Lung (tissue), 12 donors: ENCODE results near the gene ALPG. TPM values are rescaled to one million over a fixed set of nuclear protein-coding genes. Genes with fewer than 3 reads are reported as not detected.
"Not testable (repeated sequence)": the region's sequence is repeated elsewhere in the genome, so short reads cannot be mapped to it uniquely, and the experiment has no call there.

ENCODE experiments used
- ATAC-seq: fragments of 200-7000 bp; cut with Tn5 transposase; one replicate; pipeline ENCODE4 v1.9.1; 2020; ENCODE audit warnings: moderate number of reproducible peaks; ENCODE audit not compliant: insufficient read depth, low FRiP score
- DNase-seq, 3 donors: peaks; one replicate each; pipeline ENCODE4 v3.0.0-alpha.2; 2013 to 2017
- H3K27ac ChIP-seq, 2 donors: one replicate each; pipeline ENCODE4 v1.5.1; 2013; ENCODE audit warnings: mild to moderate bottlenecking in 2 of 2, moderate library complexity in 2 of 2, control low read depth in 1 of 2, inconsistent platforms in 1 of 2, low read depth in 1 of 2, low read length in 1 of 2
- H3K27me3 ChIP-seq, 3 donors: one replicate each; pipeline ENCODE4 v1.5.1; 2013; ENCODE audit warnings: low read length in 2 of 3; ENCODE audit not compliant: control insufficient read depth in 3 of 3, insufficient read depth in 3 of 3
- H3K36me3 ChIP-seq, 4 donors: one replicate each; pipeline ENCODE4 v1.5.1; 2013; ENCODE audit warnings: low read length in 4 of 4, mild to moderate bottlenecking in 1 of 4, moderate library complexity in 1 of 4; ENCODE audit not compliant: control insufficient read depth in 4 of 4, insufficient read depth in 4 of 4
- H3K4me1 ChIP-seq, 5 donors: one replicate each; pipeline ENCODE4 v1.5.1; 2013; ENCODE audit warnings: low read length in 5 of 5, mild to moderate bottlenecking in 2 of 5, moderate library complexity in 1 of 5; ENCODE audit not compliant: control insufficient read depth in 5 of 5, insufficient read depth in 5 of 5
- H3K4me3 ChIP-seq: one replicate; pipeline ENCODE4 v1.5.1; 2013; ENCODE audit warnings: mild to moderate bottlenecking, control low read depth, moderate library complexity
- H3K9ac ChIP-seq, 2 donors: one replicate each; pipeline ENCODE4 v1.5.1; 2013; ENCODE audit warnings: low read length in 2 of 2, control low read depth in 1 of 2; ENCODE audit not compliant: insufficient read depth in 1 of 2
- H3K9me3 ChIP-seq, 4 donors: one replicate each; pipeline ENCODE4 v1.5.1; 2013; ENCODE audit warnings: low read length in 3 of 4, mild to moderate bottlenecking in 1 of 4, moderate library complexity in 1 of 4; ENCODE audit not compliant: control insufficient read depth in 4 of 4, insufficient read depth in 3 of 4
- WGBS, 2 donors: extraction: QIAGEN DNeasy Blood & Tissue Kit; methylation state at CpG; one replicate each; pipeline ENCODE4 v1.1.7; 2013; 5-methylcytosine and 5-hydroxymethylcytosine counted together
- polyA plus RNA-seq, 2 donors: library from polyadenylated mRNA; stranded (reverse); fragments of 200-250 nt; gene quantifications; one replicate each; pipeline ENCODE4 v1.2.1, GENCODE V29; 2013
- total RNA-seq, 2 donors: library from RNA; depleted of rRNA in 1 of 2; stranded (reverse); fragments of >200 nt in 1 of 2; gene quantifications; one replicate each; pipeline ENCODE4 v1.2.1, GENCODE V29; 2014 to 2021
- TF ChIP-seq, protein P1 (sequence below): IDR thresholded peaks from 2 replicates; pipeline ENCODE4 v1.5.1; 2012; ENCODE audit warnings: mild to moderate bottlenecking; ENCODE audit errors: control extremely low read depth, extremely low read depth
- donor health status: control.
- donor health status: control.
- donor health status: Bipolar disorder and iron deficiency.
- donor health status: healthy.
- donor health status: DM: yes; HTN: yes; CAD: no.

Gene ALPG
- total and polyA plus RNA-seq, 4 donors: 0.14 to 1.2 (median 0.89) TPM

DNA sequence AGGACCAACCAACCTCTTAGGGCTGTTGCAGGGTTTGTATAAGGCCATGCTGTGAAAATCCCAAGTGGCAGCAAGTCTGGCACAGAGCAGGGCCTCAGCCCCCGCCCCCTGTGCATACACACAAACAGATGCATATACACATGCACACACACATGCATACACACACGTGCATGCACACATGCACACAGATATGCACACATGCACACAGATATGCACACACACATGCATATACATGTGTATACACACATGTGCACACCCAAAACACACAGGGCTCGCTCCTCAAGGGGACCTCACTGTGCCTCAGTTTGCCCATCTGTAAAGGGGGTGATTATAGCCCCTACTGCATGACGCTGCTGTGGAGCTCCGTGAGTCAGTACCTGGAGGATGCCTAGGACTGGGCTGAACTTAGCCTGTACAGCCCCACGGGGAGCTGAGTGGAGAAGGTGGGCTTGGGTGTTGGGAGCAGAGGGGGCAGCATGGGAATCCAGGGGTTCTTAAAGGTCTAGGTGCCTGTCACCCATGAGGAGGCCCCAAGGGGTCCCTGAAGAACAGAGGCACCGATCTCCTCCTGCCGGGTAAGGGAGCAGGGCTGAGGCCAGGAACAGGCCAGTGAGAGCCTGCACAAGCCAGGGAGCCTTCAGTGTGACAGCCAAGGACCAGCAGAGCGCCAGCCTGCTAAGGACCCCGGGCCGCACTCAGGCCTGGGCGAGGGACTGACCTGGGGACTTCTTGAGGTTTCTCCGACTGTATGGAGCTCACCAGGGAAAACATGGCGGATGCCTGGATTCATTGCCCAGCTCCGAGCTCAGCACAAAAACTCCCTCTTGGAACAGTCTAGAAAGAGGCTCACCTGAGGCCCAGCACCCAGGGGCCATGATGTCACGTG is 25.3 kb downstream of the ALPG start:
- peaks cover 0 to 8% (median 0%) of the 10 kb centered on the region in 3 donors for H3K27me3 ChIP-seq
- 85 to 90% methylated on average over 16 of the region's 16 CpGs for WGBS, 2 donors
- no peak overlapping the region for H3K9ac ChIP-seq
- no peak overlapping the region for H3K27ac ChIP-seq
- H3K9me3 ChIP-seq: no peaks in the 10 kb centered on the region
- DNase-seq: no peak
- no peaks in the 10 kb centered on the region for H3K36me3 ChIP-seq
- TF ChIP-seq, protein P1, sequence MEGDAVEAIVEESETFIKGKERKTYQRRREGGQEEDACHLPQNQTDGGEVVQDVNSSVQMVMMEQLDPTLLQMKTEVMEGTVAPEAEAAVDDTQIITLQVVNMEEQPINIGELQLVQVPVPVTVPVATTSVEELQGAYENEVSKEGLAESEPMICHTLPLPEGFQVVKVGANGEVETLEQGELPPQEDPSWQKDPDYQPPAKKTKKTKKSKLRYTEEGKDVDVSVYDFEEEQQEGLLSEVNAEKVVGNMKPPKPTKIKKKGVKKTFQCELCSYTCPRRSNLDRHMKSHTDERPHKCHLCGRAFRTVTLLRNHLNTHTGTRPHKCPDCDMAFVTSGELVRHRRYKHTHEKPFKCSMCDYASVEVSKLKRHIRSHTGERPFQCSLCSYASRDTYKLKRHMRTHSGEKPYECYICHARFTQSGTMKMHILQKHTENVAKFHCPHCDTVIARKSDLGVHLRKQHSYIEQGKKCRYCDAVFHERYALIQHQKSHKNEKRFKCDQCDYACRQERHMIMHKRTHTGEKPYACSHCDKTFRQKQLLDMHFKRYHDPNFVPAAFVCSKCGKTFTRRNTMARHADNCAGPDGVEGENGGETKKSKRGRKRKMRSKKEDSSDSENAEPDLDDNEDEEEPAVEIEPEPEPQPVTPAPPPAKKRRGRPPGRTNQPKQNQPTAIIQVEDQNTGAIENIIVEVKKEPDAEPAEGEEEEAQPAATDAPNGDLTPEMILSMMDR: no peak
- H3K4me3 ChIP-seq: no peak overlapping the region
- ATAC-seq: no peak
- H3K4me1 ChIP-seq: no peaks in the 10 kb centered on the region

GRCh38 chr2:232432598-232433184 is 26.0 kb downstream of the ALPG start:
- 65% methylated on average over 12 to 16 of the region's 16 CpGs for WGBS, 2 donors
- no peak overlapping the region for H3K9ac ChIP-seq
- TF ChIP-seq, protein P1: no peak
- ATAC-seq (no peak), DNase-seq (no peak)
- H3K36me3 ChIP-seq: no peaks in the 10 kb centered on the region
- H3K27ac ChIP-seq: no peak overlapping the region
- H3K4me1 ChIP-seq: no peaks in the 10 kb centered on the region
- no peak overlapping the region for H3K4me3 ChIP-seq
- H3K9me3 ChIP-seq: no peaks in the 10 kb centered on the region
- peaks cover 0 to 8% (median 0%) of the 10 kb centered on the region in 3 donors for H3K27me3 ChIP-seq

DNA sequence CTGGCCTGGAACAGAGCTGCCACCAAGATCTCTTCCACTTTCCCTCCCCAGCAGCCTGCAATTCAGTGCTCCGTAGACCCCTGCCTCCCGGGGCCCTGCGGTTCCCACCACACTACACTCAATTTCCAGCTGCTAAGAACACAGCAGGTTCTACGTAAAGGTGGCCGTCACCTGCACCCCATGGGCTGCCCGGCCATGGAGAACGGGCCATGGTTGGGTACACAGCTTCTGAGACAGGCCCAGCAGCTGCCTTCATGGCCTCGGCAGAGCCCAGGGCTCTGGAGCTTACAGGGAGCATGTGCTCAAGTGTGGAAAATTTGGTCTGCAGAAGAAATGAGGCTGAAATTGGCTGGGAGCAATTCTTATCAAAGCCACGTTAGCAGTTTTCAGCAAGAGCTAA is 27.0 kb downstream of the ALPG start:
- 85 to 98% methylated on average over 9 of the region's 9 CpGs for WGBS, 2 donors
- not testable (repeated sequence) for DNase-seq

DNA sequence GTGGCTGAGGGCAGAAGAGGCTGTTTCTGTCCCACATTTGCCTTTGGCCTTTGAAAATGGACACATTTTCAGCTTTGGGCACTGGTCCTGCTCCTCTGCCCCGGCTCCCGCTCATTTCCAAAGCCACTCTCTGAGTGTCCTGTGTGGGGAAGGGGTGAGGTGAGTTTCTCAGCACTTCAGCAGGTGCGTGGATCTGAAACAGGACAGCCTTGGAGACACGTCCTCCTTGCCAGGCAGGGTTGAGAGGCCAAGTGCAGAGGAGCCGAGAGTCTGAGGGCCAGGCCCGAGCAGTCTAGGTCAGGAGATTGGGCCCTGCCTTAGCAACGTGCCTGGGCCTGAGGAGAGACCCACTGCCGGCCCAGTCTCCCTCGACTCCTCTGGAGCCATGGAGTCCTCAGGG is 27.4 kb downstream of the ALPG start:
- TF ChIP-seq, protein P1: no peak
- WGBS, 2 donors: 76 to 83% methylated on average over 9 of the region's 9 CpGs
- no peak for DNase-seq

More for the DNA sequence above, 27.0 kb downstream of the ALPG start:
- not testable (repeated sequence) for H3K9ac ChIP-seq, H3K36me3 ChIP-seq, H3K9me3 ChIP-seq, H3K27me3 ChIP-seq, H3K4me3 ChIP-seq, H3K4me1 ChIP-seq, ATAC-seq, H3K27ac ChIP-seq

More for the DNA sequence above, 27.4 kb downstream of the ALPG start:
- ATAC-seq: no peak
- Histone ChIP-seq H3K36me3 (no peaks in the 10 kb centered on the region), H3K4me3 (no peak overlapping the region), H3K27me3 (peaks cover 0 to 8% (median 0%) of the 10 kb centered on the region in 3 donors), H3K4me1 (no peaks in the 10 kb centered on the region), H3K27ac (no peak overlapping the region), H3K9me3 (no peaks in the 10 kb centered on the region), H3K9ac (no peak overlapping the region)
